ENCODE data around the gene CHRNA4.

The CHRNA4 gene

GRCh38 chr20:63362436-63363009, 1.4 kb upstream of the CHRNA4 start:
- no peak for DNase-seq

DNA sequence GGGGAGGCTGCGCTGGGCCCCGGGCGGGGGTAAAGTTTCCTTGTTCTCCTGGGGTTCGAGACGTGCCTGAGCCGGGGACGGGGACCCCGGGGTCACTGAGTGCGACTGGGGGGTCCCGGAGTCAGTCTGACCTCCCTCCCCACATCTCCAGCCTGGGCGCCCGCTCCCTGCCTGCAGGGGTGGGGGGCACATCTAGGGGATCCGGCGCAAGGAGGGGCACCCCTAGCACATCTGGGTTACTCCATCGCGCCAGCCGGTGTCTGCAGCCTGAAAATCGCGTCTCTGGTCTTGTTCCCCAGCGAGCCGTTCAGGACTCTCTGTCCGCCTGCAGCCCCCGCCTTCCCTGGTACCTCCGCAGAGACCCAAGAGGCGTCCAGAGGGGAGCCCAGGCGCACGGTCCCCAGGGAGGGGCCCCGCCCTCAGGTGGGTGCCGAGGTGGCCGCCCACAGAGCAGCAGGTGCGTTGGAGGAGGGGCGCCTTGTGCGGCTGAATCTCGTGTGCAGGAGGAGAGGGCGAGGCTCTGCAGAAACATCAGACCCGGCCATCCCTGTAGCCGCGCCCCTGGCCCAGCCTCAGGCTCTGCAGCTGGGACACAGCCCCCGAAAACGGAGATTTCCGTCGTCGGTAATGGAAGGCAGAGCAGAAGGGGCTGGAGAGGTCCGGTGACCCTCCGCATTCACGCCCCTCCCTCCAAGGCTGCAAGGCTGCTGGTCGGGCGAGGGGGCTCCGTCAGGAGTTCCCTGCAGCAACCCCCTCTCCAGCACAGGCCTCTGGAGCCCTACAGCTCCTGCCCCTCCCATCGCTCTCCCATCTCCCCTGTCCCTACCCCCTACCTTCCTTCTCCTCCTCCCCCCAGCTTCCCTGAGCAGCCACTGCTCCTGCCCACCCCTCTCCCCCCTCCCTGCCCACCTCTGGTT, 628 bp upstream of the CHRNA4 start:
- peak in 1 of 2 experiments; percentile 27 for DNase-seq

DNA sequence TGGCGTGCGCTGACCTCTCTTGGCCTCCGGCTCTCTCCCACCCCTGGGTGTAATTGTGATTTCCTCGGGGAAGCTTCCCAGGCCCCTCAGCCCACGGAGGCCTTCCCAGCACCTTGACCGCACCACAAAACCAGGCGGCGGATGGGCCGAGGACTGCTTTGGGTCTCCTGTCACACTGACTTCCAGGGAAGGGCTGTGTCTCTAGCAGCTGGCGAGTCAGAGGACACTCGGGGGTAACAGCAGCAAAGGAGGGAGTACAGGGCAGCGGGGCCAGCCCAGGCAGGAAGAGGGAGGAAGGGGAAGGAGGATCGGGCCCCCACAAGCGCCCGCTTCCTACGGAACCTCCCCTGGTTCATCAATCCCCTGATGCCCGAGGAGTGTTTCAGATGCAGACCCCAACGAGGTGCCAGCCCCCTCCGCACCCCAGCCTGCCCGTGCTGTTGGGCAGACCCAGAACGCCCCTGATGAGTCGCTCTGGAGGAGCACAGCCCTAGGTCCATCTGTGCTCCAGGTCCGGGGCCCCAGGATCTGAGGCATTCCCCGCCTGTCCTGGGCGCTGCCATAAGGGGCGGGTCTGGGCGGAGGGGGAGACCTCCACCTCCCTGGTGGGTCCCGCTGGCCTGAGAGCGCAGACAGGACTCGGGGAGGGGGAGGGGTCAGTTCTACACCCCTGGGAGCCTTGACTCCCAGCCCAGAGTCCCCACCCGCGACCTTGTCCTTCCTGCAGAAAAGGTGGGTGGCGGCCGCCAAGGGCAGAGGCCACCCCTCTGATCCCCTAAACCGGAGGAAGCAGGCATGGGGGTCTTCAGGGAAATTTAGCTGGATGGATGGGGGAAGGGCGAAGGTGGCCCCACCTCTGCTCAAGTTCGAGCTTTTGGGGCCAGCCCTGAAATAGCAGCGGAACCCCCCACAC, 956 bp downstream of the CHRNA4 start:
- DNase-seq: no peak

GRCh38 chr20:63359164-63359934, 1.8 kb downstream of the CHRNA4 start:
- no peak for DNase-seq

GRCh38 chr20:63357921-63358905, 2.9 kb downstream of the CHRNA4 start:
- no peak for DNase-seq

- no peak for DNase-seq
These were observed 3.9 kb downstream of the CHRNA4 start for GRCh38 chr20:63356931-63357879.

DNA sequence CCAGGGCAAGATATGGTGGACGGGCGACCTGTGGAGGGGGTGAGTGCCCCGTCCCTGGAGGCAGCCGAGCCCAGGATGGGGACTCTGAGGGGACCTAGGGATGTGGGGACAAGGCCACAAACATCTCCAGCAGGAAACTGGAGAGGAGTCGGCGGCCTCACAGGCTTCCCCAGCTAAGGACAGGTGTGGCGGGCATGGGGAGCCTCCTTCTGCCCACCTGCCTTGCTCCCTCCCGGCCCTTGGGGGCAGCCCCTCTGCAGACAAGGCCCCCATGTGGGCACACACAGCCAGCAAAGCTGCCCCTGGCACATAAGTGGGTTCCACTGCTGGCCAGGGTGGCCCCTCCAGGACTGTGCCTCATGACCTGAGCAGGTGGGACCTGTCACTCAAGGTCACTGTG, 4.6 kb downstream of the CHRNA4 start:
- DNase-seq: no peak

GRCh38 chr20:63355781-63356295, 5.3 kb downstream of the CHRNA4 start:
- no peak for DNase-seq

DNA sequence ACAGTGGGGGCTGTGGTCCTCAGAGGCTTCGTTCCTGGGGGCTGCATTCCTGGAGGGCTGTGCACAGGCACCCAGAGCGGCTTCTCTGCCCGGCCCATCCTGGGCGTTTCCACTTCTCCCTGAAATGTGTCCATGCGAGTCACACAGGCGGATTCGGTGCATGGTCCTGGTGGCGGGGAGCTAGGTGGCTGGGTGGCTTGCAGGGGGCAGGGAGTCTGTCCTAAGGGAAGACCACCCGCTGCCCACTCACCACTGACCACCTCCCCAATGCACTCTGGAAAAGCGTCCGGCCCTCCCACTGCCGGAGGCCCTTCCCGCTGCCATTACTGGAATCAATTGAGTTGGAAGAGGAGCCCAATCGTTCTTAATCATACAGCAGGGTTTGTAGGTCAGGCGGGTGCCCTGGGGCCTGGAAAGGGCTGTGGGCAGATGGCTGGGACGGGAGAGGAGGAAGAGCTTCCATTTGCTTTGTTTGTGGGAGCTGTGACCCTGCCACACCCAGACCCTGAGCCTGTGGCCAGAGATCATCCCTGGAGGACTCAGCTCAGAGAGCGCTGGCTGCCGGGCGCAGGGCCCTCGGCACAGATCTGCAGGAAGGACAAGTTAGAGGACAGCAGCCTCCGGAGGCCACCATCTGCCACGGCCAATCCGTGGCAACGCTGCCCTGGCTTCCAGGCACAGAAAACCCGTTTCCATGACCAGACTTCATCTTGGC, 6.4 kb downstream of the CHRNA4 start:
- DNase-seq: no peak

DNA sequence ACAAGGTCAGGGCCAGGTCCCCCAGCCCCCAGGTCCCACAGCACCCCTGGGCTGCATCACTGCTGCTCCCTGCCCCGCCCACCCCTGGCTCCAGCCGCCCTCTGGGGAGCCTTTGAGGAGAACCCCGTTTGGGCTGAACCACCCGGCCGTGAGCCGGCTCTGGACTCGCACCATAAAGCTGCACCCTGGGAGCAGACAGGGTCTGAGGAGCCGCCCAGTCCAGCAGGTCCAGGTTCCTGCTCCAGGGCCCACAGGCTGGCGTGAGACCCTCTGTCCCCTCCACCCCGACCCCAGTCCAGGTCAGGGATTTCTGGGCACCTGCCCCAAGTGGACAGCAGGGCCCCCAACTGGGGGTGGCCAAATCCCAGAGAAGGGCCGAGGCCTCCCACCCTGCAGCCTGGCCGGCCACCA, 8.3 kb downstream of the CHRNA4 start:
- no peak for DNase-seq

- DNase-seq: no peak
These were observed 9.1 kb downstream of the CHRNA4 start for GRCh38 chr20:63351811-63352591.

GRCh38 chr20:63351326-63351700, 9.8 kb downstream of the CHRNA4 start:
- no peak for DNase-seq

DNA sequence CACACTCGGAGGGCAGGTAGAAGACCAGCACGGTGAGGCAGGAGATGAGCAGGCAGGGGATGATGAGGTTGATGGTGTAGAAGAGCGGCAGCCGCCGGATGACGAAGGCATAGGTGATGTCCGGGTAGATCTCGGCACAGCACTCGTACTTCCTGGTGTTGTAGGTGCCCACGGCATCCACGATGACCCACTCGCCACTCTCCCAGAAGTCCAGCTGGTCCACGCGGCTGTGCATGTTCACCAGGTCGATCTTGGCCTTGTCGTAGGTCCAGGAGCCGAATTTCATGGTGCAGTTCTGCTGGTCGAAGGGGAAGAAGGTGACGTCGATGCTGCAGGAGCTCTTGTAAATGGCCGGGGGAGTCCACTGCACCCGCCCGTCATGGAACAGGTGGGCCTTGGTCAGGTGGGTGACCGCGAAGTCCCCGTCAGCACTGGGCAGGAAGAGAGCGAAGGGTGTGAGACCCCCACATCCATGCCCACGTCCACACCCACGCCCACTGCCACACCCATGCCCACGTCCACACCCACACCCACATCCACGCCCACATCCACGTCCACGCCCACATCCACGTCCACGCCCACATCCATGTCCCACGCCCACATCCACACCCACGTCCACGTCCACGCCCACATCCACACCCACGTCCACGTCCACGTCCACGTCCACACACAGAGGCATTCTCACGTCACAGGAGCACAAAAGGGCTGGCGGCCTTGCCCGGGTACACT, 10.4 kb downstream of the CHRNA4 start:
- DNase-seq: no peak

GRCh38 chr20:63350196-63350595, 11.0 kb downstream of the CHRNA4 start:
- no peak for DNase-seq

GRCh38 chr20:63349516-63349895, 11.6 kb downstream of the CHRNA4 start:
- no peak for DNase-seq

DNA sequence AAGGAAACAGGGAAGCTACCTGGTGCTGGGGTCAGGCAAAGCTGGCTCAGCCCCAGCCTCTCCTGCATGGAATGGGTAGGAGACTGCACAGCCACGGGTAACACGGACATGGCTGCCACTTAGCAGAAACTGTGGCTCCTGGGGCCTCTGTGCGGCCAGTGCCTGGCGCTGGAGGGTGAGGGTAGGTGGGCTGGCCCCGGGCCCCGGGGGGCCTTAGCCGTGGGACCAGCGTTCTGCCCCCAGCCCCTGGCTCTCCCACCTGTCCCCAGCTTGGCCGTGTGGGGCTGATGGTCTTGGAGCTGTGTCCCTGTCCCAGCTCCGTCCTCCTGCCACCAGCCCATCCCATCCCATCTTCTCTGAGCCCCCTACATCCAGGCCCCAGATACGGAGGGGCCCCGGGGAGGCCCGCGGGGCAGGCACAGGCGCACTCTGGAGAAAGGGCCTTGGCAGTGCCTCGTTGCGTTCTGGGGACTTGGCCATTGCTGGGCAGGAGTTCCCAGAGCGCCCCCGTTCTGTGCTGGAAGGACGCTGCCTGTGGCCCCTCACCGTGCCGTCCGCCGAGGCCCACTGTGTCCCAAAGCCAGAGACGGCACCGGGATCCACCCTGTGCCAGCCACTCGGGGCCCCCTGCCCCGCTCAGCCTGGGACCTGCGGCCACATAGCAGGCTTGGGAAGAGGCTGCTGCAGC, 12.2 kb downstream of the CHRNA4 start:
- DNase-seq: no peak
